Measurements from ENCODE around the gene HTT.

- TF ChIP-seq, protein P1, sequence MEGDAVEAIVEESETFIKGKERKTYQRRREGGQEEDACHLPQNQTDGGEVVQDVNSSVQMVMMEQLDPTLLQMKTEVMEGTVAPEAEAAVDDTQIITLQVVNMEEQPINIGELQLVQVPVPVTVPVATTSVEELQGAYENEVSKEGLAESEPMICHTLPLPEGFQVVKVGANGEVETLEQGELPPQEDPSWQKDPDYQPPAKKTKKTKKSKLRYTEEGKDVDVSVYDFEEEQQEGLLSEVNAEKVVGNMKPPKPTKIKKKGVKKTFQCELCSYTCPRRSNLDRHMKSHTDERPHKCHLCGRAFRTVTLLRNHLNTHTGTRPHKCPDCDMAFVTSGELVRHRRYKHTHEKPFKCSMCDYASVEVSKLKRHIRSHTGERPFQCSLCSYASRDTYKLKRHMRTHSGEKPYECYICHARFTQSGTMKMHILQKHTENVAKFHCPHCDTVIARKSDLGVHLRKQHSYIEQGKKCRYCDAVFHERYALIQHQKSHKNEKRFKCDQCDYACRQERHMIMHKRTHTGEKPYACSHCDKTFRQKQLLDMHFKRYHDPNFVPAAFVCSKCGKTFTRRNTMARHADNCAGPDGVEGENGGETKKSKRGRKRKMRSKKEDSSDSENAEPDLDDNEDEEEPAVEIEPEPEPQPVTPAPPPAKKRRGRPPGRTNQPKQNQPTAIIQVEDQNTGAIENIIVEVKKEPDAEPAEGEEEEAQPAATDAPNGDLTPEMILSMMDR (IDR thresholded peaks at IDR 0.05) = no peak
- TF ChIP-seq POLR2A (IDR thresholded peaks at IDR 0.05) = no peak
Observed at GRCh38 chr4:3075652-3075981, 1.1 kb downstream of the HTT start.

Data from lower leg skin (tissue), 3 donors.